Femur (tissue), 1 donor: ENCODE data around the gene C1QL4.
"Not testable (repeated sequence)": the region's sequence is repeated elsewhere in the genome, so short reads cannot be mapped to it uniquely, and the experiment has no call there.

Experiments used
- DNase-seq: peaks from one replicate; pipeline ENCODE4 v3.0.0-alpha.2; 2017

Gene C1QL4

GRCh38 chr12:49332891-49333371 is 4.1 kb downstream of the C1QL4 start:
- no peak for DNase-seq

- DNase-seq, result peak; percentile 46
Observed at GRCh38 chr12:49332441-49332861, 4.5 kb downstream of the C1QL4 start.

GRCh38 chr12:49331380-49332222 is 5.4 kb downstream of the C1QL4 start:
- DNase-seq, result peak; percentile 85

GRCh38 chr12:49330631-49331379 is 6.2 kb downstream of the C1QL4 start:
- no peak for DNase-seq

- no peak for DNase-seq
Observed at GRCh38 chr12:49330032-49330619, 6.9 kb downstream of the C1QL4 start.

- DNase-seq, result no peak
Observed at GRCh38 chr12:49328816-49329215, 8.2 kb downstream of the C1QL4 start.

GRCh38 chr12:49327887-49328286 is 9.1 kb downstream of the C1QL4 start:
- no peak for DNase-seq

- no peak for DNase-seq
Observed at GRCh38 chr12:49327368-49327767, 9.6 kb downstream of the C1QL4 start.

GRCh38 chr12:49325606-49326005 is 11.4 kb downstream of the C1QL4 start:
- no peak for DNase-seq

- no peak for DNase-seq
Observed at GRCh38 chr12:49323524-49324097, 13.4 kb downstream of the C1QL4 start.

- DNase-seq, result peak; percentile 99
Observed at GRCh38 chr12:49322708-49323523, 14.1 kb downstream of the C1QL4 start, which contains the start of gene TROAP. Gene TROAP, plus strand, starts transcription at chr12:49323255. Its CDS starts 354 bp downstream, at chr12:49323609.

- no peak for DNase-seq
Observed at GRCh38 chr12:49322367-49322707, 14.7 kb downstream of the C1QL4 start.

- DNase-seq, result not testable (repeated sequence)
Observed at GRCh38 chr12:49320411-49321103, 16.4 kb downstream of the C1QL4 start.

GRCh38 chr12:49317118-49317517 is 19.9 kb downstream of the C1QL4 start:
- not testable (repeated sequence) for DNase-seq

- no peak for DNase-seq
Observed at GRCh38 chr12:49314811-49315210, 22.2 kb downstream of the C1QL4 start.

- not testable (repeated sequence) for DNase-seq
Observed at GRCh38 chr12:49310451-49311000, 26.5 kb downstream of the C1QL4 start.

GRCh38 chr12:49309386-49309785 is 27.6 kb downstream of the C1QL4 start:
- DNase-seq, result no peak

- DNase-seq, result no peak
Observed at GRCh38 chr12:49305762-49306510, 31.1 kb downstream of the C1QL4 start.

- DNase-seq, result peak; percentile 40
Observed at GRCh38 chr12:49304161-49304560, 32.8 kb downstream of the C1QL4 start.

GRCh38 chr12:49301760-49302159 is 35.2 kb downstream of the C1QL4 start:
- no peak for DNase-seq
